ENCODE measurements around the gene PDE5A.

The PDE5A gene

DNA sequence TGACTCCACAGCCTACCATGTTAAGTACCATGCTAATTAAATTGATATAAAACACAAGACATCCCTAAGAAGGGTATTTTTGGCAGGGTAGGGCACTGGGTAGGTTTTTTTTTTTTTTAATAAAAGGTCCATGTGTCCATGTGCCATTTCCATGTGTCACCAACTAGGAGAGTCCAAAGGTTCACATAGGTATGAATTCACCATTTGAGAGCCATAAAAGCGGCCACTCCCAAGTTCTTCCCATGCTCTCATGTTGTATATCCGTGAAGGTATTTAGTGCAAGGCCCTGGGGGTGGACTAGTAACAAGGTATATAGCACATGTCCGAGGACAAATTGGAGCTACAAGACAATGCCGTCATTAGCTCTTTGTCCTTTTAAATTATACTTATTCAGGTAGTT is 107.3 kb downstream of the PDE5A start:
- DNase-seq (ENCODE audit: low read depth) = no peak

DNA sequence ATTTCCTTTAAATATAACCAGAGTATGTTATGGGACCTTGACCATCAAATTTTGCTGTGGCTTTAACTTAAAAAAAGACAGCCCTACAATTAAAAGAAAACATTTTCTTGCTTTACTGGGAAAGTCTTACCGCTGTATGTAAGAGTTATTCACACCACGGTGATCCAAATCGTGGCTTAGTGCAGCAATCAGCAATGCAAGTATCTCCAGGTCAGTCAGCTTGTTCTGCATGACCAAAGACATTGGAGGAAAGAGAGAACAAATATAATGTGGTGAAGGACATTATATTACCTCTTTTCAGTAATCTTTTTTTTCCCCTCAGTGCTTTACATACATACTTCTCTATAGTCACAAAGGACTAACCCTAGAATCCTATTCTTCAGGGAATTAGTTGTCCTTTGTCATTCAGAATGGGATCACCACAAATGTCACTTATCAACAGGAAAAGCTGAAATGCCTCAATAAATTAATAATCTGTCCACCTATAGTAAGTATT is 109.6 kb downstream of the PDE5A start:
- no peak for DNase-seq (ENCODE audit: low read depth)

DNA sequence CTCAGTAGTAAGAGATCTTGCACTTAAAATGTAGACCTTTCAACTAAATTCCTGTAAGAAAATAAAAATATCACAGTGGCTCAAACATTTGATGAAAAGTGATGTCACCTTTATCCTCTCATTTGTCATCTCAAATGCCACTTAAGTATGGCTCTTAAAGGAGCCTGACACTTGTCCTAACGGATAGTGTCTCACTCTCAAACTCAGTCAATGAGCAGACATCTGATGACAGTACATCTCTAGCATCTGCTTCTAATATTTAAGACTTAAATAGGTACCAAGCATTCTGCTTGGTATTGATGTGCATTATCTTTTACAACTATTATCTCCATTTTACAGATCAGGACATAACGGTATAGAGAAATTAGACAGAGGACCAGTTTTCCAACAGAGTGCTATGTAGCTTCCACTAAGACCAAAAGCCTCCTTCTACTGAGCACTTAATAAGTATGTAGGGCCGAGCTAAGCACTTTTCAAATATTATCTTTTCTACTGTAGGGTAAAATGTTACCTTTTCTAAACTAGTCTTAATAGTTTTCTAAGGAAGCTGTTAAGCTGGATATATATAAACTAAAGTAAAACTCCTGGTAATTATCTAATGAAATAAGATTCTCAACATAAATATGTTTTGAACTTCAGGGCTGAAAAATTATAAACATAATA is 110.2 kb downstream of the PDE5A start:
- no peak for DNase-seq (ENCODE audit: low read depth)

DNA sequence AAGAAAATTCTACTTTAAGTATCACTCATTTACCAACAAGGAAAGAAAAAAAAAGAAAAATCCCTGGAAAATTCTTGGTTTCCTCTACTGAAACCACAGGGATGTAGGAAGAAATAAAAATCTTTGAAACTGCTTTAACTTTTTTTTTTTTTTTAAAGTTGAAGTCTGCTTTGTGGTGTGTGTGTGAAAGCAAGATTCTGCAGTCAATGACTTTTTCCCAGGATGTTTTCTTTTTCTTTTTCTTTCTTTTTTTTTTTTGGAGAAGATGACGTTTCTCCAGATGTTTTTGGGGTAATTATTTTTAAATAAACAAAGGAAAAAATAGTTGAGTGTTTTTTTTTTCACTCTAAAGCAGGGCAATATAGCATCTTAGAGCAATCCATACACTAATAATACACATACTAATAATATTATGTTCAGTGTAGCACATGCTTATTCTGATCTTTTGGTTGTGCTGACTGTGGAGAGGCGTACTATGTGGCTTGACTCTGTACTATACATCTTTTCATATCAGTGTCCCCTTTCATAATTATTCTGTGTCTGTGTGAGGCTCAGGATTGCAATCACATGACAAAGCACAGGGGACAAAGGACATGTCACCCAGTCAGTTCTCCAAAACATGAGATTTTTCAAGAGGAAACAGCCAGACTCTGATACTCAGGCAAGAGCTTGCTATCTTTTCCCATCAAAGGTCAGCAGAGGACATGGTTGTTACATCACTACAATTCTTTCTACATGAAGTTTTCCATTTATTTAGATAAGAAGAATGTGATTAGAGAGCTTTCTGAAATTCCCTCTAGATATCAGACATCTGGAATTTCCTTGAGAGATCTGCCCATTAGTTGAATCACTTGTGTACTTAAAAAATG is 111.0 kb downstream of the PDE5A start:
- no peak for DNase-seq (ENCODE audit: low read depth)

DNA sequence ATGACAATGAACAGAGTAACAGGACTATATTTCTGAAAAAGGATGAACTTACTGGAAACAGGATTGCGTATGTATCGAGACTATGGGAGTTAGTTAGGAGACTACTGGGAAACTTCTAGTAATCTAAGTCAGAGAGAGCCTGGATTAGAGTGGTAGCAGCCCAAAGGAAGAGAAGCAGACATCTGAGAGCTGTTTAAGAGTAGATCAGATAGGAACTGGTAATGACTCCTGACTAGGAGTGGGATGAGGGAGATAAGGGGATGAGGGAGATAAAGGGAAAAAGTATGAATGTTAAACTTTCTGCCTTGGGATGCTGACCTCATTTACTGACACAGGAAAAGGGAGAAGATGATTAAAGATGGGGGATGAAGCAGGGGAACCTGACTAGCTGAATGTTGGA is 116.2 kb downstream of the PDE5A start:
- DNase-seq (ENCODE audit: low read depth) = no peak

DNA sequence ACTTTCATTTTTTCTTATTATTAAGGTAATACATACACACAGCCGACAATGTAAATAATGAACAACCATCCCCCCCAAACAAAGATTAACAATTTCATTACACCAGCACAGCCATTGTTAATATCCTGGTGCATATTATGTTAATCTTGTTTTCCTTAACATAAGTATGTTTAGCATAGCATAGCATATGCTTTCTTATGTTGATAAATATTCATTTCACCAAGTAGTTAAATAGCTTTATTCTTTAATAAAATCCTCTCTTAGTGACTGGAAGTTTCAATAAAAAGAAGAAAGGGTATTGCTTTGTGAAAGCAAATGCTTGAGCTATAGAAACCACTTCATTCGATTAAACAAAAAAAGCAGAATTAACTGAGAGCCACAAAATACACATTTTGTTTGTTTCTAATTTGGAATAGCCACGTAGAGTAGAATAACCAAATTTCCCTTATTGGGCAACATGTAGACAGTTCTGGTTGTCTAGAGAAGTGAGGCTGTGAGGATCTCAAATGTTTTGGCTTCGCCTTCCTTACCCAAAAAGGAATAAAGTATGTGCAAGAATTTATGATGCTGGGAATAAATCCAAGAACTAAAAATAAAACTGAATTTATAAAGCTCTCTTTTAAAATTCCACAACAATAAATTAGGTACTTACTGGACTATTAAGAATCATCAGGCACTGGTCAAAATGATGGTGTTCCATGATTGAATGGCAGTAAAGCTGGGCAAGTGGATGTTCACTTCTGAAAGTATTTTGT is 118.0 kb downstream of the PDE5A start:
- no peak for DNase-seq (ENCODE audit: low read depth)

DNA sequence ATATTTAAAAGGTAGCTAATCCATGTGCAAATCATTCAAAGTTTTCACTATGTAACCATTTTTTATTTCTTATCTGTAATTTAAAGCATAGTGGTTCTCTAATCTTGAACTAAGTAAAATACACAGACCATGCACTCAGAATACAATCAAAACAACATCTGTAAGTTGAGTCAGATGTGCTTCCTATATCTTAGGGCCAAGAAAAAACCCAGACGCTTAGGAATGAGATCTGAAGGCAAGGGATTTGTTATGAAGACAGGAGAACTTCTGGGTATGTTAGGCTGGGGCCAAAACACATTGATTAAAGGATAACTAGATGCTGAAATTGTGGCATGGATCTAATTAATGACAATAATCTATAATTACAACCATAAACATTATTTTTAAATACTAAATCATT is 120.3 kb downstream of the PDE5A start:
- DNase-seq (ENCODE audit: low read depth) = no peak

DNA sequence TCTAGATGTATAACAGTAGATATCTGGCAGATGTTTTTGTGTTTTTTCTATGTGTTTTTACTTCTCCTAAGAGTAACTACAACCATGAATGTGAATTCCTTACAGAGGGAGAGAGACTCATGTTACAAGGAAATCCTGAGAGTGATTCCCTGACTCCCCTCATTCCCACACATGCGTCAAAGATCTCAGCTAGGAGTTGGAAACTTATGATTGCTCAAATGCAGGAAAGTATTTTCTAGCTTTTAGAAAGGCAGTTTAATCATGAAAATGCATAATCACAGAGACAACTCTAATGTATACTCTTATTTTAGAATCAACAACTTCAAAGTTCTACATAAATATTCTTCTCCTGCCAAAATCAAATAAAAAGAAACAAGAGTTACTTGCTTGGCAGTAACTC is 121.8 kb downstream of the PDE5A start:
- no peak for DNase-seq (ENCODE audit: low read depth)

DNA sequence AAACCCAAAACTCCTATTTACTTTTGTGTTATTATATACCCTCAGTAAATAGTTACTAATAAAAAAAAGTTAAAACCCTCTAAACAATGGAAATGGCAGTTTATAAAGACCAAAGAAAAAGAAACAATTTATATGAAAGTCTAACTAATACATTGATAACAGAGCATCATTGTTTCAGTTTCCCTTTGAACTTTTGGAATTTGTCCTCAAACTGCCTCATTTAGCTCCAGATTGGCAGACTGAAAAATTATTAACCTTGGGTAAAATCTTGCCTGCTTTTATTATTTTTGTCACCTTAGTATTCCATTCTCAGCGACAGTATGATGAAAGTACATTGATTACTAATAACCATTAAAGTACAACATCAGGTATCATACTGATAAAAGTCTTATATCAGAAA is 124.0 kb downstream of the PDE5A start:
- DNase-seq (ENCODE audit: low read depth) = no peak

DNA sequence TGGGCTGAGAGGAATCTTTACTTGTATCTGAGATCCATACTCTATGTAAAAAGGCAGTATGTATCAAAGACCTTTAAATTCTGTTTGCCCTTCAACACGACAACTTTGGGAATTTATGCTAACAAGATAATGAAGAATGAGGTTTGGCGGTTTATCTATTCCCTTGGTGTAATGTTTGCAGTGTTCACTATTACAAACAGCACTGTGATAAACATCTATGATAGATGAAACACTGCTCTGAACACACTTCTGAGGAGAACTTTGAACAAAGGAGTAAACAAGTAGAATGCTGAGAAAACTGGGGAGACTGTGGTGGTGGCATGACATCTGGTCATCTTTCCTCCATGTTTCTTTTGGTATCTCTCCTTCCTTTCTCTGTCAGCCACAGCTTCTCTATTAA is 126.9 kb downstream of the PDE5A start:
- no peak for DNase-seq (ENCODE audit: low read depth)

DNA sequence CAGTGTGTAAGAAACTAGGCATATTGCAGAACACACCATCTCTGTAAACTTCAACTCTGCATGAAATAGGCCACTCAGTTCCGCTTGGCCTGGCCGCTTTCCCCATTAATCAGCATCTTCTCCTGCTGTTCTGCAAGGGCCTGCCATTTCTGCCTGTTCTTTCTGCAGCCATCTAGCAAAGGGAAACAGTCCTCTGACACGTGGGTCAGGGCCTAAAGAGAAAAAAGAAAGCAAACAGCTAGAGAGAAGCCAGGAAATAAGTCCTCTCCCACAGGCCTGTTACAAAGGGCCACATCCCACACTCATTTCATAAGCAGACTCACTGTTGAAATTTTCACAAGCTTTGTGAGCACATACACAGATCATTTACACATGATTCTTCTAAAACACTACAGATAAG is 130.1 kb downstream of the PDE5A start:
- DNase-seq (ENCODE audit: low read depth) = no peak

DNA sequence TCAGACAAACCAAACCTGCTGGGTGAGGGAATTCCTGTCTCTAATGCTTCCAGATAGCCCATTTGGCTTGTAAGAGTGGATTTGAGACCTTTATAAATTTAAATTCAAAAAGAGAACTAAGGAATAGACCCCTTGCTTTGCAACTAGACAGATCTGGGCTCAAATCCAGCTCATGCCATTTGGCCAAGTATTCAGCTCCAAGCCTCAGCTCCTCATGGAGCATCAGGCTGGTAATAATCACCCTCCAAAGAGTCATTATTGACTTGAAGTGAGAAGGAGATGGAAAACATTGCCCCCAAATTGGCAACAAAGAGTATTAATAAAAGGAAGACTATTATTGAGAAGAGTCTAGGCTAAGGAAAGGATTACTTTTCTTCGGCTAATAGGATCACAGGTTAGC is 134.7 kb downstream of the PDE5A start:
- DNase-seq (ENCODE audit: low read depth) = no peak

DNA sequence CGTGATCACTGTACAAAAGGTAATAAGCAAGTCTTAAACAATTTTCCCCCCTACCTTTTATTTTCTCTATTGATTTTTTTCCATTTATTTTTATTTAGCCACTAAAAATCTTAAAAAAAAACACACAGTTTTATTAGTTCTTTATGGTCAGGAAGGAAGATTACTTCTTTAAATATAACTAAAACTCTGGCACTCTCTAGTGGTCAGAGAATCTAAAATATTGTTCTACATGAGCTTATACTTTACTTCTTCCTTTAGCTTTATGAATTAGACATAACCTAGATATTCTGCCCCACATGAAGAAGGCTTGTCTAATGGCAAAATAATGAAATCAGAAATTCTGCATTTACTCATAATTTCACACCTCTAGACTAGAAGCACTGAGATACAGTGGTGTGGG is 135.2 kb downstream of the PDE5A start:
- no peak for DNase-seq (ENCODE audit: low read depth)

DNA sequence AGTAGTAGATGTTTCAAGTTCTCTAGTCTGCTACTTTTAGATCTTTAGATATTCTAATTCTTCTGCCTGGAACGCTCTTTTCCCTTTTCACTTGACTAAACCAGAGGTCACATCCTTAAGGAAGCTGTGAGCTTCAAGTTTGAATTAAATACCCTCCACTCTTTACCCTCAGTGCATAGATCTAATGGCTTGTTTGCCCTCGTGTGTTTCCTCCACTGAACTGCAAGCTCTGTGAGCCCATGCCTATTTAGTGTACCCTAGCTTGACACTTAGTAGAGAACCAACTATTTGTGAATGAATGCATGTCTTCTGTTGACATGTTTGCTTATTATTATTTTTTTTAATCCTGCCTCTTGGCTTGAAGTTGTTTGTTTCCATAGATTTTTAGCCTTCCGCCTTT is 138.3 kb downstream of the PDE5A start:
- DNase-seq (ENCODE audit: low read depth) = no peak

DNA sequence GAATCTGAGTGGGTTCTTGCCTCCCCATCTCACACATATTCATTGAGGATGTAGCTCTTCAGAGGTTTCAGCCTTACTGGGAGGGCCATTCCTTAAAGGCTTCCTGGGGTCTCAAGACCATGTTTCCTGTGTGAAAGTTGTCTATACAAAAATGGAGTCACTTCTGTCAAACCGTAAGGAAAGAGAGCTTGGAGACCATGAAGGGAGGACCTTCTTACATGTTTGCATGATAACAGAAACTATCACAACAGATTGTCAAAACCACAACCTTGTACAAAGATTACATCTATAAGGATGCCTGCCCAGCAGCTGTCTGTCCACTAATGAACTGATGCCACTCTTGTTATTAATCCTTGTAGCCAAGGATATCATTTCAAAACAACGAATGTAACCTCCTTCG is 139.3 kb downstream of the PDE5A start:
- no peak for DNase-seq (ENCODE audit: low read depth)

DNA sequence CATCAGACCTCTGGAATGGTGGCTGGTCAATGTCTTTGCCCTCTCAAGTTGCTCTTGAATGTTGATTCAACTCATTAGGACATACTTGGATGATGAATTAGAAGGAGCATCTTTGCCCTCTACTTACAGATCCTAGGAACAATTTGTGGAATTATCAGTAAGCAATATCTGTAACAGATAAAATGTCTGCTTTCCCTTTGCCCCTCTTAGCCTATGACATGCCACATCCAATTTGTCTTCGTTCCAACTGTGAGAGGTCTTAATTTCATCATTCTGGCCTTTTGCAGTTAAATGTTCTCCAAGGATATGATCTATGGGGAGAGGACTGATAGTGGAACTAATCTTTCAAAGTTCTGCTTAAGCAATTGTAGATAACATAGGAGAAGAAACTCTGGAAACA is 148.3 kb downstream of the PDE5A start:
- no peak for DNase-seq (ENCODE audit: low read depth)

DNA sequence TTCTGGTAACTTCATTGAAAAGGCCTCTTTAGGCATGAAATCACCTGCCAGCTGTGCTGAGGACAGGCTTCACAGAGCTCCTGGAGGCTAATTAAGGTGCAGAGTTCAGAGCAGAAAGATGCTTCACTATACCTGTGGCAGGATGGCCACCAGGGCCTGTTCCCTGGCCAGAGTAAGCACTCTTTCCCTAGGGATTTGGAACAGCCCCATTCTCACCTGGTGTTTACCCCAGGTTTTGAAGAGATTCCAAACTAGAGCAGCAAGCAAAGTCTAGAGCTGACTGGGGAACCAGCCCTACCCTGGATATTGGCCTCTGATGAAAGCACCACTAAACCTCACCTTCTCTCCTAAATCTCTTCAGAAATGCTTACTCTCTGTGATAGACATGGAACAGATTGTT is 148.8 kb downstream of the PDE5A start:
- DNase-seq (ENCODE audit: low read depth) = no peak

DNA sequence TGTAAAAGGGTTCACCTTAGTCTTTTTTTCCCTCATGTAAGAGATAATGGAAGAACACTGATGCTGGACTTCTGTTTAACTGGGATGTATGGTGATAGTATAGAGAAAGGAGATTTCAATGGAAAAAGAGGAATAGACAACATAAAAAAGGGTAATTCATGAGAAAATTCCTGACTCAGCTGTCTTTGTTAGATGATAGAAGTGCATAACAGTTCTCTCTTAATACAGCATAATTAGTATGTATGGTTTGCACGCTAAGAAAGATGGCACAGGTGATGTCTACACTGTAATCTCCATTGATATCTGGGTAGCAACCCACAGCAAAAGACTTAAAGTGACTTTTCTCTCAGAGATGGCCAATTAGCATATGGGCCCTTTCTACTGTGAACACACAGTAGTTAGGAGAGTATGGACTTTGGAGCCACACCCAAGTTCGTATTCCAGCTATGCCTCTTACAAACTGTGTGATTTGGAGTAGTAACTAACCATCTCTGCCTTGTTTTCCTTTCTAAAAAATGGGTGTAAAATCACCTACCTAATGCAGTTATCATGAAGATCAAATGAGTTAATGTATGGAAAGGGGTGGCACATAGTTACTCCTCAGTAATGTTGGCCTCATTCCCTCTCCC is 149.3 kb downstream of the PDE5A start:
- DNase-seq (ENCODE audit: low read depth) = no peak

DNA sequence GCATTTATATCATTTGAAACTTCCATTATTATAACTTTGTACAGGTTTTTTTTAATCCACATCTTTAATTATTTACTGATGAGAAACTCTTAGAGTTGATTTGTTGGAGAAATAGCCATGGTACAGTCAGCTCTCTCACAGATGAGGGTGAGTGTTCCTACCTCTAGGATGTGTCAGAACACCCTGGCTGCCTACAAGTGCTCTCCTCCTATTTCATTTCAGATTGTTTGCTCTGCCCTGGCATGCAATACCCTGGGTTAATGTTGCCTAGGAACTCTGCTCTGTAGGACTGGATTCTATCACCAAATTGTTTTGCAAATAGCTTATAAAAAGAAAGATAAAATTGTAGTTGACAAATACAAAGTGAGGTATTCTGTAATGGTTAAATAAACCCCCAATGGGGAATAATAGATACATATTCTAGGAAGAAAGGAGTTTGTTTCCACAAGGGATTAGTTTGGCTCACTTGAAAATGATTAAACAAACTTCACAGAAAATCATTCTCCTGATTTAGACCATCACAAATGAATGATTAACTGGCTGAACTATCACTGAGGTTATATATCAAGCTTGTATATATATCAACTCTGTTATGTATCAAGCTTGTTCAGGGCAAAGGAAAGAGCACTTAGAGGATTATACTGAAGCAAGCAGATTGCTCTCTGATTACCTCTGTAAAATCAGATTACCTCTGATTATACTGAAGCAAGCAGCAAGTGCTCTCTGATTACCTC is 150.0 kb downstream of the PDE5A start:
- no peak for DNase-seq (ENCODE audit: low read depth)

DNA sequence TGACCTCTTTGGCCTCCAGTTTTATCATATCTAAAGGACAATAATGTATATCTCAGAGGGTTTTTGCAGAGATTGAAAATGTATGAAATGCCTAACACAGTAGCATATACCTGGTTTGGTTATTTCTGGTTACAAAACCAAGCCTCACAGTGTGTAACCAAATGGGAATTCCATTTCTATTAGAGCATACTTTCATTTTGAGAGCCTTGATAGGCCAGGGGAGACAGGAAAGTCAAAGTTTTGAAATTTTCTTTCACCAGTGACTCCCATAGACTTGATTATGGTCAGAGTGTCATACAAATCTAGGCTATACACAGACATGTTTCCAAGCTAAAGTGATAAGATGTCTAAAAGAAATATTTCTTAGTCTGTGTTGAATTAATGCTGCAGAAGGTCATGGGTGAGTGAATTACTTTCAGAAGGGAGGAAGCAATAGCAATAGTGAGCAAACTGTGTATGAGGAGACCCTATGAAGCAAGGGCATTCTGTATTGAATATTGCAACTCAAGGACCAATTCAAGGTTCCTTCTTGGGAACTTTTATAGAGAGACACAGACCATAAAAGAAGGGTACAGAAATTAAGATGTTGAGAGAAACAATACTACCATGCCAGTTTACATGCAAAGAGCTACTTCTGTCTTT is 151.1 kb downstream of the PDE5A start:
- no peak for DNase-seq (ENCODE audit: low read depth)

DNA sequence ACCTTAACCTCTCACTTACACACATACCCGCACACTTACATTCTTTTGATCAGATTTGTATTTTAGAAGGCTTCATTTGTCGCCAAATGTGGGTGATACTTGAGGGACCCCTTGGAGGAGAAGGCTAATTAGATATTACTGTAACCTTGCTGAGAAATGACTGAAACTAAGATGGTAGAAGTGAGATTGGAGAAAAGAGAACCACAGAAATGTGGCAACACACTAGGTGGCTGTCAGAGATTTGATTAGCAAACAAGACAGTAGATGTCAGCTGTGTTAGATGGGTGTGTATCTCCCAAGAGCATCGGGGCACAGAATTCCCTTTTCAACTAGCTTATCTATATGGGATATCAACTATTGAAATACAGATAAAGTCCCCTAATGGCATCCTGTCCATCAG is 157.3 kb downstream of the PDE5A start:
- no peak for DNase-seq (ENCODE audit: low read depth)
